22Rv1 (cell line): ENCODE measurements around the gene RTN4.

Experiments used
- H3K27ac ChIP-seq: fragments of 450-650 bp; 2 replicates; pipeline ENCODE4 v1.5.1; 2017
- CTCF ChIP-seq: fragments of 450-650 bp; IDR thresholded peaks from 2 replicates; pipeline ENCODE4 v1.5.1; 2017; ENCODE audit warnings: mild to moderate bottlenecking
- ZFX ChIP-seq: fragments of 450-650 bp; IDR thresholded peaks from 2 replicates; pipeline ENCODE4 v1.6.1; 2017; ENCODE audit warnings: antibody characterized with exemption, borderline replicate concordance

RTN4 gene, protein sequence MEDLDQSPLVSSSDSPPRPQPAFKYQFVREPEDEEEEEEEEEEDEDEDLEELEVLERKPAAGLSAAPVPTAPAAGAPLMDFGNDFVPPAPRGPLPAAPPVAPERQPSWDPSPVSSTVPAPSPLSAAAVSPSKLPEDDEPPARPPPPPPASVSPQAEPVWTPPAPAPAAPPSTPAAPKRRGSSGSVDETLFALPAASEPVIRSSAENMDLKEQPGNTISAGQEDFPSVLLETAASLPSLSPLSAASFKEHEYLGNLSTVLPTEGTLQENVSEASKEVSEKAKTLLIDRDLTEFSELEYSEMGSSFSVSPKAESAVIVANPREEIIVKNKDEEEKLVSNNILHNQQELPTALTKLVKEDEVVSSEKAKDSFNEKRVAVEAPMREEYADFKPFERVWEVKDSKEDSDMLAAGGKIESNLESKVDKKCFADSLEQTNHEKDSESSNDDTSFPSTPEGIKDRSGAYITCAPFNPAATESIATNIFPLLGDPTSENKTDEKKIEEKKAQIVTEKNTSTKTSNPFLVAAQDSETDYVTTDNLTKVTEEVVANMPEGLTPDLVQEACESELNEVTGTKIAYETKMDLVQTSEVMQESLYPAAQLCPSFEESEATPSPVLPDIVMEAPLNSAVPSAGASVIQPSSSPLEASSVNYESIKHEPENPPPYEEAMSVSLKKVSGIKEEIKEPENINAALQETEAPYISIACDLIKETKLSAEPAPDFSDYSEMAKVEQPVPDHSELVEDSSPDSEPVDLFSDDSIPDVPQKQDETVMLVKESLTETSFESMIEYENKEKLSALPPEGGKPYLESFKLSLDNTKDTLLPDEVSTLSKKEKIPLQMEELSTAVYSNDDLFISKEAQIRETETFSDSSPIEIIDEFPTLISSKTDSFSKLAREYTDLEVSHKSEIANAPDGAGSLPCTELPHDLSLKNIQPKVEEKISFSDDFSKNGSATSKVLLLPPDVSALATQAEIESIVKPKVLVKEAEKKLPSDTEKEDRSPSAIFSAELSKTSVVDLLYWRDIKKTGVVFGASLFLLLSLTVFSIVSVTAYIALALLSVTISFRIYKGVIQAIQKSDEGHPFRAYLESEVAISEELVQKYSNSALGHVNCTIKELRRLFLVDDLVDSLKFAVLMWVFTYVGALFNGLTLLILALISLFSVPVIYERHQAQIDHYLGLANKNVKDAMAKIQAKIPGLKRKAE

GRCh38 chr2:55050100-55050994, at the start of gene RTN4:
Gene RTN4 (minus strand): TSS chr2:55050451. CDS start chr2:55050300, 151 bp downstream.
- no peak for TF ChIP-seq ZFX
- TF ChIP-seq CTCF: no peak
- H3K27ac ChIP-seq: peak within 1 kb of the TSS; percentile 70

GRCh38 chr2:55099493-55099877, 49.2 kb upstream of the RTN4 start:
- peak overlapping the region; percentile 63 for H3K27ac ChIP-seq

GRCh38 chr2:55097461-55098410, 47.5 kb upstream of the RTN4 start:
- no peak overlapping the region for H3K27ac ChIP-seq
- TF ChIP-seq ZFX (no peak), CTCF (no peak)

More at GRCh38 chr2:55099493-55099877, 49.2 kb upstream of the RTN4 start:
- no peak for TF ChIP-seq CTCF
- TF ChIP-seq ZFX: no peak

- no peak overlapping the region for H3K27ac ChIP-seq
- no peak for TF ChIP-seq ZFX
Measured at GRCh38 chr2:55097082-55097460, 46.8 kb upstream of the RTN4 start.

DNA sequence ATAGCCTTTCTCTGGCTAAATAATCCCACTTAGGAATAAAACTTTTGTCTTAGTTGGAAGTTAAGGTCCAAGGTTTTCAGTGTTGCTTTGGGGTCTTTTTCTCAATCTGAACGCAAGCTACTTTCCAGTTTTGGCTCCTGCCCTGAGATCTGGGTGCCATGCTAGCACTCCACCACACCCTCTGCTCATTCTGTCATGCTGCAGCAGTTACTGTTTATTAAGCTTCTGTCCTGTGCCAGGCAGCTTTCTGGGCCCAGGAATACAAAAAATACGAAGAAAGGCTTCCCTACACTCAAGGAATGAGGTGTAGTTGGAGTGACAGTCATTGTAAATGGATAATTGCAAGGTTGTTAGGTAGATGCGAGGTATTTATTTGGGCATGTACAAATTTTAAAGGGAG, 46.3 kb upstream of the RTN4 start:
- TF ChIP-seq CTCF (no peak), ZFX (no peak)
- H3K27ac ChIP-seq: no peak overlapping the region

DNA sequence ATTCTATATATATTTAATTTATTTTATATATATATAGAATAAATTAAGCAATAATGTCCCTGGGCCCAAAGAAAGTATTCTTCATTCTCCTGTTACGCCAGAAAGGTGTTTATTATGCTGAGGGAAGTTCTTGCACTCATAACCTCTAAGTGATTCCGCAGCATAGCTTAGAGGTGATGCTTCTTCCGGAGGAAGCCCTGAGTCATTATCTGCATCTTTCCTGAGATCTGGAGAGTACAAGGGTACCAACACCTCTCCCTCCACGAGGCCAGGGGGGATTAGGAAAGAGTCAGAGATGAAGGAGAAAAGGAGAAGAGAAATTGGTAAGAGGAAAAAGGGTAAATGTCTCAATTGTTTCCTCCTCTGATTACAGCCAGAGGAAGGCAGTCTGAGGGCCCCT, 43.1 kb upstream of the RTN4 start:
- TF ChIP-seq CTCF: no peak
- H3K27ac ChIP-seq: no peak overlapping the region
